HG02884 (cell line): ENCODE data around the gene TNFAIP8L2.

Source experiments
- ATAC-seq: cut with Tn5 transposase; IDR thresholded peaks from one replicate; pipeline ENCODE4 v1.9.1; 2021; ENCODE audit warnings: mild to moderate bottlenecking, moderate library complexity; ENCODE audit not compliant: unreplicated experiment

Gene TNFAIP8L2

DNA sequence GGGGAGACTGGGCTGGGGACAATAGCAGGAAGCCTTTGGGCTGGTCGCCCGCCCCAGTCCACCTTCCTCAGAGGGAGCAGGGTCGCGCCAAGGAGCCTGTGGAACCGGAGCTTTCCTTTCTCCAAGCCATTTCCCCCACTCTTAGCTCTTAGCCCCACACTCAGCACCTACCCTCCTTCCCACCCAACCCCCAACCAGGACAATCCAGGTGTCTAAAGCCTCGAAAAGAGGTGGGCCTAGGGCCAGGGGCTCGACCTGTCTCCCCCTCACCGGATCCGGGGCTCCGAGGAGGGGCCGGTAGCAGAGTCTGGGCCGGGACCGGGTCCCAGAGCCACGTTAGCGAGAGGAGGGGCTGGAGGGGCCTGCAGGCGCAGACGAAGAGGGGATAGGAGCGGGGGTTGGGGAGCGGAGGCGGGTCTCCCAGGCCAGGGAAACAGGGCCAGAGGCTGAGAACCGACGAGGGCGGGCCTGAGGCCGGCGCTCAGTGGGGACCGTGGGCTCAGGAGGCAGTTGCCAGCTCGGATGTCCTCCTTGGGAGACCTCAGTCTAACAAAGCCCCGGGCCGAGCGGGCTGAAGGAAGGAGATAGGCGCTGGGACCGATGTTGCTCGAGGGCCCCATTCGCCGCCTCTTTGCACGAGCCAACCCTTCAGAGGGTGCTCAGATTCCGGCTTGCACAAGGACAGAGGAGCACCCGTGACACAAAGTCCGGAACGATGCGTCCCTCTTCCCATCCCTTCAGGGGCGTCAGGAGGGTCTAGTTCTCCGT lies 11.0 kb upstream of the TNFAIP8L2 start:
- ATAC-seq, result no peak

DNA sequence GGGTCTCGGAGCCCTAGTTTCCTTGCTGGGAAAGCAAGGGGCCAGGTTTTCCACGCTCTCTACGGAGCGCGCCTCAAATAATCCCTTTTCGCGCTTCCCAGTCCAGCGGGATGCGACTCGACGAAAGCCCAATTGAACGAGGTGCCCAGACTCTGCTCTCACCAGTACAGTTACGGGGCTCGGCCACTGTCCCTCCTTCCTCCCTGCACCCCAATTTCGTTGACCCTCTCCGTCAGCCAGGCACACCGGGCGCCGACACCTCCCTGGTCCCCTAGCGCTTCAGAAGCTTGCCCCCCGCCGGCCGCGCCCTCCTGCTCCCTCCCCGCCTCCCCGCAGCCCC lies 10.4 kb upstream of the TNFAIP8L2 start:
- ATAC-seq, result no peak

DNA sequence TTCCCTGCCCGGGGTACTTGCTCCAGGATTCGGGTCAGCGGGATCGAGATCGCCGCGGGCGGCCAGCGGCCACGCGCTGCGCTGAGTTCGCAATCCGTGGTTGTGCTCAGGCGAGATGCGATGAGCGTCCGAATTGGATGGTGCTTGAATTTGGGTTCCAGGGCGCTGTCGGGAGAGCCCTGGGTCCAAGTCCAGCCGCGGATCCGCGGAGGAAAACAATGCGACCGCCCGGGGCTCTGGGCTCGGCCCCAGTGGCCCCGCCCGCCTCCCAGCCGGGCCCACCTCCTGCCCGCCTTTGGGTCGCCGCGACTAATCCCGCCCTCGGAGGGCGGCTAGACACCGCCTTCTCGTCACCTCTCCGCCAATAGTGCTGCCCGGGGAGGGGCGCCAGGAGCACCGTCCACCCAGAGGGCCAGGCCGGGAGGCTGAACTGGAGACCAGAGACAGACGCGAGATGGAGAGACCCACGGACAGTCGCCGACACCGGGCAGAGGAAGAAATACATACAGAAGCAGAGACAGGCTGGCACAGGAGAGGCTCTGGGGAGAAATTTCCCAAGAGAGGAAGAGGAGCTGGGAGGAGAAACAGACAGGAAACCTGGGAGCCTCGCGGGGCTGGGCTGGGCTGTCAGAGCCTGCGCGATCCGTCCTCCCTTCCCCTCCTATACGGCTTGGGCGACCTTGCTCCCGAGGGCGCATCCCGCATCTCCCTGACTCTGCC lies 9.9 kb upstream of the TNFAIP8L2 start, which contains the start of gene SEMA6C:
TSS of gene SEMA6C (minus strand) at position 220 of the 720 bp plus-strand sequence. CDS start 4,010 bp downstream, outside the sequence.
- peak; percentile 98 for ATAC-seq

DNA sequence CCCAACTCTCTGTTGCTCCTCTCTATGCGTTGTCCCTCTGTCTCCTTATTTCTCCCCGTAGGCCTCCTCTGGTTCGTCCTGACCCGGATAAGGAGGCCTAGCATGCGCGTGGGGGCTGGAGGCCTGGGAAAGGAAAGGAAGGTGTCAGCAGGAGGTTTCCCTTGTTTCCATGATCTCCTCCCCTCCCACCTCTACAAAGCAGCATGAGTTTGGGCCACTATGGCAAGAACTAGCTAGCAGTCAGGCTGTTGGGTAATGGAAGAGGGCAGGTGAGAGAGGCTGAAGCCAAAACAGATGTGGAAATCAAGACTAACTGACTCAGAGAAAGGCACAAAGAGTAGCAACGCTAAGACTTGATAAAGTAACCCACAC lies 9.3 kb upstream of the TNFAIP8L2 start:
- no peak for ATAC-seq

DNA sequence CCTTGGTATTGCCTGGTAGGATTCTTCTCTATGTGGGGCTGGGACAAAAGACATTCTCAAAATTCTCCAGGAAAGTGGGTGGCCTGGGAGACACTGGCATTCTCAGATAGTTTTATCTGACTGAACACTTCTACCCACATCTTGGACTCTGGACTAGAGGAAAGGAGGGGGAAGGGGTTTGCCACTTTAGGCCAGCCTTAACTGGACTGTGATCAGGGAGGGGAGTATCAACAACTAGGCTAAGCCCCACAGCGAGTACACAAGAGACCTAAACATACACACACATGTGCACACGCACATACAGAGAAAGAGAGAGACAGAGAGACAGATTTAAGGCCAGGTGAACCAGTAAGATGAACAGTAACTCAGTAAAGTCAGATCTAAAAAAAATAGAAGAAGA lies 8.8 kb upstream of the TNFAIP8L2 start:
- no peak for ATAC-seq

DNA sequence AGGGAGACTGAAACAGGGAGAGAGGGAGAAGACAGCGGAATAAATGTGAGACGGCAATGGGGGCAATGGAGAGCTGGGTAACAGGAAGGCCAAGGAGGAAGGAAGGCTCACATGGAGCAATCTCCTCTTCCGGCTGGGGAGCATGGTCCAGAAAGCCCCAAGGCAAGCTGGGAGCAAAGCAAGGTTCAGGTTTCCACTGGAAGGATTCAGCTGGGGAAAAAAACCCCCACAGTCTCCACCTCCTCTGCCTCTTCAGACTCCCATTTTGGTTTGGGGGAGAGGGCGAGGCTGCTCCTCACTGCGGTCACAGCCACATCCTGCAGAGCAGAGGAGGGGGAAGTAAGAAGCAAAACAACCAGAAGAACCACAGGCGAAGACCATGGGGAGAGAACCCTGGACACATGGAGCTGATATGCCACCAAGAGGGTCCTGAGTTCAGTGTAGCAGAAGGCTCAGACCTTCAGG lies 650 bp downstream of the TNFAIP8L2 start:
- peak; percentile 46 for ATAC-seq

DNA sequence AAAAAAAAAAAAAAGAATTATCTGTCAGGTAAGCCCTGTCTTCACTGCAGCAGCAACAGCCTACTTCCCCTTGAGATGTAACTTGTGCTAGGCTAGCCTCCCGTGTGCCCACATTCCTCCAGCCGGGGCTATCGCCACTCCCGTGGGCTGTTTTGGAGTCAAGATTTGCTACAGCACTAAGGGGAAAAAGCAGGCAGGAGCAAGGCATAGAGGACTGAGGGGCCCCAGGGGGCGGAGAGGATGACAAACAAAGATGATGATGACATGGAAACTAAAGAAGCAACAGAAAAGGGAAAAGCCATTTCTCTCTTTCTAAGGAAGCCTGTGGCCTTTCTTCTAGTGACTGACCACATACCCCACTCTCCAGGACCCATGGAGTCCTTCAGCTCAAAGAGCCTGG lies 1.9 kb downstream of the TNFAIP8L2 start:
- ATAC-seq, result no peak

DNA sequence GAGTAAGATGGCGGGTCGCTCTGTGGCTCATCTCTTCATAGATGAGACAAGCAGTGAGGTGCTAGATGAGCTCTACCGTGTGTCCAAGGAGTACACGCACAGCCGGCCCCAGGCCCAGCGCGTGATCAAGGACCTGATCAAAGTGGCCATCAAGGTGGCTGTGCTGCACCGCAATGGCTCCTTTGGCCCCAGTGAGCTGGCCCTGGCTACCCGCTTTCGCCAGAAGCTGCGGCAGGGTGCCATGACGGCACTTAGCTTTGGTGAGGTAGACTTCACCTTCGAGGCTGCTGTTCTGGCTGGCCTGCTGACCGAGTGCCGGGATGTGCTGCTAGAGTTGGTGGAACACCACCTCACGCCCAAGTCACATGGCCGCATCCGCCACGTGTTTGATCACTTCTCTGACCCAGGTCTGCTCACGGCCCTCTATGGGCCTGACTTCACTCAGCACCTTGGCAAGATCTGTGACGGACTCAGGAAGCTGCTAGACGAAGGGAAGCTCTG lies 2.4 kb downstream of the TNFAIP8L2 start:
- no peak for ATAC-seq

DNA sequence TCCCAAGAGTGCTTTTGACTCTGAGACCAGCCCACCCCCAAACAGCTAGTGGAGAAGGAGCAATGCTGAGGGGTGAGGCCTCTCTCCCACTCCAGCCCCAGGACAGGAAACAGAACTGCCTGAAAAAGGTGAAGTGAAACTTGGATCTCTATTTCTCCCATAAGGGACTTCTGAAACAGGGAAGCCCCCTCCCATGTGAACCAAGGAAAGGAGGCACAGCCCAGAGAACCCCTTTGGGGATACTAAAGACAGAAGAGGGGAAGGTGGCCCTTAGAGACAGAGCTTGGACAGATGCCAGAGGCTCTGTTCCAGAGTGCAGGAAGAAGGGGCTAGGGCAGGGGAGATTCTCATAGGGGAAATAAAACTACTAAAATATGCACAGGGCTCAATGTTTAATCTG lies 2.9 kb downstream of the TNFAIP8L2 start:
- no peak for ATAC-seq

DNA sequence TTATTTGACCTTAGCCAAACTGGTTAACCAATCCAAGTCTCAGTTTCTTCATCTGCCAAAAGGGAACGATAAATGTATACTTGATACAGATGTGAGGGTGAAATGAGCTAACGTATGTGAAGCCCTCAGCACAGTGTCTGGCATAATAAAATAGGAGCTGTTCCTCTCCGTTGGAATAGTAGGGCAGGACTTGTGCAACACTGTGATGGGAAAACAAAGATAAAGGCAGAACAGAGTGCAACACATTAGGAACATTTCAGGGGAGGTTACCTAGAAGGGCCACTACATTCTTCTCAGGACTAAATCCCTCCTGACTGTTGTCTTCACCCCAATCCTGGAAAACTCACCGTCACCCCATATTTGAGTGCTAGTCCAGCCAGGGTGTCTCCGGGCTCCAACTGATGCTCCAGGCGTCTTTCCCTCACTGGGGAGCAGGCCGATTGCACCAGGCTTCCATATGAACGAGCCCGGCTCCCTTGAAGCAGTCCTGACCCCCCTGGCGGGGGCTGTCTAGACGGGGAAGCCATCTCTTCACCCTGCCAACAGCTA lies 8.4 kb downstream of the TNFAIP8L2 start:
- no peak for ATAC-seq

DNA sequence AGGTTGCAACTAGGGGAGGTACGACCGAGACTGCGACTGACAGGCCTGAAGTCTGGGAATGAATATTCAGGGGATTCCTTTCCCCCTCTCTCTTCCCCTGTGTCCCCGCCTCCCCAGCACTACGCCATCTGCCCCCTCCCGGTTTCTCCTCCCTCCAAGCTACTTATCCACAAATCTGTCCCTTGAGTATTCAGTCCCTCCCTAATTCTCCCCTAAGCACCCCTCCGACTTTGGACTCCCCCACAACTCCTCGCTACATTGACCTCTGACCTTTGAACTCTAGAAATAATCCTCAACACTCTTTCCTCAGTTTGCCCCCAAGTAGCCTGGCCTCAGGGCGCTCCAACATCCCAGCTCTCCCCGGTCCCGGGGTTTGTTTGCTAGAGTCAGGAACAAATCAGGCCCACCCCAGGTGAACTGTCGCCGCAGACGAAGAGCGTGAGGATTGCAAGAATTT lies 8.9 kb downstream of the TNFAIP8L2 start:
- ATAC-seq, result no peak

DNA sequence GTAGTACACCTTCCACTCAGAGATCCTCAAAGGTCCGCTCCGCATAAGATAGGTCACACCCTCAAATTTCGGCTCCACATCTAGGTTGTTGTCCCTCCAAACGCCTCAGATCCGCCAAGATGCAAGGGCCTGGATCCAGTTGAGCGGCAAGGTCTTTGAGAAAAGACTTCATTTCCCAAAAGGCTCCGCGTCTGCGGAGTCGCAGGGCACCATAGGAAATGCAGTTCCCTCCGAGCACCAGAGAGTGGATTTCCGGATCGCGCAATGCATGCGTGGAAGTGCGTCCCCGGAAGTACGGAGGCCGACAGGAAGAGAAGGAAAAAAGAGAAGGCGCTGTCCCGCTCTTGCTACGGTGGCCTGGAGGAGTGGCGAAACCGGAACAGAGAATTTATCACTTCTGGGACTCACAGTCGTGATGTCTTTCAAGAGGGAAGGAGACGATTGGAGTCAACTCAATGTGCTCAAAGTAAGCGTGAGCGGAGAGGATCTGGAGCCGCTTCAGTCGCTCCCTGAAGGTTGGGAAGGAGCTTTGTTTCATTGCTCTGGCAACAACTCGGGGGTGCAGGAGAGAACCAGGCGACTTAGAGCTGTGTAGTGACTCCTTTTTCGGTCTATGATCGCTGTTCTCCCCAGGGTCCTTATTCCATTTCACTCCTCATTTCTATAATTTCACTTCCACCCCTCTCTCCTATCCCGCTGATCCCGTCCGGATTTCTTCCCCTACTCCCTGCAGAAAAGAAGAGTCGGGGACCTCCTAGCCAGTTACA lies 9.5 kb downstream of the TNFAIP8L2 start, which contains the start of the genes LYSMD1 and SCNM1:
TSS of gene LYSMD1 (minus strand) at position 165 of the 767 bp plus-strand sequence. CDS start 644 bp downstream, outside the sequence.
TSS of gene SCNM1 (plus strand) at position 407 of the 767 bp plus-strand sequence. CDS start at position 416, 9 bp downstream.
- peak; percentile 88 for ATAC-seq

DNA sequence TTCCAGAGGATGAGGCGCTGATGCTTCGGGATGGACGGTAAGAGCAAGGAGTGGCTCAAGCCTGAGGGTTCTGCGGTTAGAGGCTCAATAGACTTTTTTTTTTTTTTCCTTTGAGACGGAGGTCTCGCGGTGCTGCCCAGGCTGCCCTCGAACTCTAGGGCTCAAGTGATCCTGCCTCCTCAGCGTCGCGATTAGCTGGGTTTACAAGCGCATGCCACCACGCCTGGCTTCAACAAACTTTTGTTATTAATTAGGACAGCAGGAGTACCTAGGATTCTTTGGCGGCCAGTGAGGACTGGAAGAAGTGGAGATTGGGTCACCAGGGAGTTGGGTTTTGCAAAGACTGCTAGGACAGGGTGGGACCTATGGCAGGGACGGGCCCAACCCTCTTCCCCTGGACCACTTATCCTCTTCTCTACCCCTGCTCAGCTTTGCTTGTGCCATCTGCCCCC lies 10.1 kb downstream of the TNFAIP8L2 start:
- no peak for ATAC-seq

DNA sequence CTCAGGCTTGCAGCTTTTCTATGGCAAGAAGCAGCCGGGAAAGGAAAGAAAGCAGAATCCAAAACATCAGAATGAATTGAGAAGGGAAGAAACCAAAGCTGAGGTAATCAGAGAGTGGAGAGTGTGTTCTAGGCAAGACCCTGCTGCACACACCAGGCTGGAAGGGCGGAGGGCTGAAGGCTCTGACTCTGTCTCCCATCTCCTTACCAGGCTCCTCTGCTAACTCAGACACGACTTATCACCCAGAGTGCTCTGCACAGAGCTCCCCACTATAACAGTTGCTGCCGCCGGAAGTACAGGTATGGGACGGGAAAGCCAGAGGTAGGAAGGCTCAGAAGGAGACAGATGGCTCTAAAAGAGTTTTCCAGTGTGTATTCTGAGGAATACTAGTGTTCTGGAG lies 10.7 kb downstream of the TNFAIP8L2 start:
- ATAC-seq, result no peak

DNA sequence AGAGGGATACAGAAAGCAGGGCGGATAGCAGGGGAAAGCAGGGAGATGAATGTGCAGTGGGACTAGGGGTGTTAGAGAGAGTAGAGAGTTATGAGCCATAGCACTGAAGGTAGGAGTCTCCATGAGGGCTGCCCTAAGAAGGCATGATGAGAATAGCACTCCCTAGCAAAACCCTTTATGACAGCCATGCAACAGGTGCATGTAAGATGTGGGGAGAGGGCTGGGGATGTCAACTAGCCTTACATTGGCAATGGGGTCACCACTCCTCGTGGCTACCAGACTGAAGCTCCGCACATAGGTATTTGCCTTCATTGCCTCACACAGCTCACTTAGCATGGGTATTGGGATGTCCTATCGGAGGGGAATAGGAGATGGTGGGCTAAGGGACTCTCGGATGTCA lies 14.7 kb downstream of the TNFAIP8L2 start:
- no peak for ATAC-seq

DNA sequence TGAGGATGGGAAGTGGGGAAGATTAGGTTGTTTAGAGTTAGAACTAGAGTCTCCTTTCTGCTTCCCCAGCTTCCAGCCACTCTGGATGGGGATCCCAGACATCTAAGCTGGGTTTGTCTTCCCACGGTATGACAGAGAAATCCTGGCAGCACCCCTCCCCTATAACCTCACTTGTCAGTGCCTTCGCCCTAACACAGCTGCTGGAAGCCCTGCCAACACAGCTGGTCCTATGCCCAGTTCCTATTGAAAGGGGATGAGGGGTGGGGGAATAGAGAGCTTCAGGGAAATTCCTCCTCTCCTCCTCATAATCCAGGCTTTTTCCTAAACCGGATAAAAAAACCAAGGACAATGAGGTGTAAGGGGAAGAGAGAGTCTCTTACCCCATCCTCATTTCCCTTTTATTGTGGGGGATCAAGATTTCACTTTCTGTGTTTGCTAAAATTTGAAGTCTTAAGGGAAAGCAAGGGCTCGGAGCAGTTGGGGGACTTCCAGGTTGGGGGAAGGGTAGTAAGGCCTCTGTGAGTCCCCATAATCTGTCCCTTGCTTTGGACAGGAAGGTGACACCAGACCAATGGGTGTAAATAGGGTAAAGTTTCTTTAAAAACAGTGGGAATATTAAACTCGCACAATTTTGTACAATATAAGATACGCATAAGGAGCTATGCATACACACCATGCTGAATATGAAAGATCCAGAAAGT lies 18.7 kb downstream of the TNFAIP8L2 start:
- ATAC-seq, result no peak

DNA sequence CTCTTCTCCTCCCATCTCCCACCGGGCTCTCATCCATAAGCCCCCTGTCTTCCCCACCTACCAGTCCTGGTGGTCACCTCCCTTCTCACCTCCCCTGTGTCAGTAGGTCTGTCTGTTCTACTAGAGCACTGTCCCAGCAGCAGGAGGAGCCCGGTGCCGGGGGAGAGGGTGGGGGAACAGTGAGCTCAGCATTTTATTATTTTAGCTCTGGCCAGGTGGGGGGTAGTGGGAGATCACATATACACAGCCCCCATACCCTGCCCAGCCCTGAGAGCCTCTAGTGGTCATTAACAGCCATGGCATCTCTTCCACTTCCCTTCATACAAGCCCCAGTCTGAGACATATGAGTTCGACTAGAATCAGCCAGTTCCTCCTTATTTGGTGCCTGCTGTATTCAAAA lies 19.4 kb downstream of the TNFAIP8L2 start, which contains the start of gene TMOD4:
TSS of gene TMOD4 (minus strand) at position 119 of the 400 bp plus-strand sequence. CDS start 1,106 bp downstream, outside the sequence.
- ATAC-seq, result no peak

DNA sequence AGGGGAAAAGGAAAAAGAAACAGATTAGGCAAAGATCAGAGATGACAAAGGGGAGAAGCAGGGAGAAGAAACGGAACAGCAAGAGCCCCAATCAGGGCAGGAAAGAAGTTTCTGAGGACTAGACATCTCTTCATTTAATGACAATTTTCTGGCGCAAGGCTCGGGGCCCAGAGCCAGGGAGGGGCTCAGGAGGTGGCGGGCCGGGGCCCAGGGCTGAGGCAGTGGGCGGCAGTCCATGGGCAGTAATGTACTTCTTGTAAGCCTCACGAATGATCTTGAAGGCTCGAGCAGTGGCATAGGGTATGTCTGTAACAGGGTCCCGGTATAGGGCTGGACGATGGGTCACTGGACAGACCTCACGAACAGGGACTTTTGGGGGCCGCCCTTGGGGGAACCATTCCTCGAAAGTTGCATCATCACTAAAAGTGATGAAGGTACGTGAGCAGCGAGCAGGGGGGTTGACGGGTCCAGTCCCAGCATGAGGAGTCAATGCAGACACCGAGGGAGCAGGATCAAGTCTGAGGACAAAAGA lies 20.1 kb downstream of the TNFAIP8L2 start:
- no peak for ATAC-seq

DNA sequence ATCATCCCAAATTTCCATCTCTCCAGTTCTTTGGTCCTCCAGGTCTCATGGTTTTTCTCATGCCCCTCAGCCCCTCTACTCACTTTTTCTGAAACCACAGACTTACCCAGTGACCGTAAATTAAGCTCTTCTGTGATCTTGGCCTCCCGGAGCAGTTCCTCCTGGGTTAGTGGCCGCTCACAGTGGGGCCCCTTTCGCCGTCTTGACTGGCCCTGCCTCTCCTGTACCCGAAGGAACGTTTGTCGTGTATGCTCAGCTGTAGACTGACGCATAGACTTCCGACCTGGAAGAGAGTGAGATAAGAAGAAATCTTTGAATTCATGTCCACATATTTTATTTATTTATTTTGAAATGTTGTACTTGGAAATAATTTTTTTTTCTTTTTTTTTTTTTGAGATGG lies 27.8 kb downstream of the TNFAIP8L2 start:
- ATAC-seq, result no peak

DNA sequence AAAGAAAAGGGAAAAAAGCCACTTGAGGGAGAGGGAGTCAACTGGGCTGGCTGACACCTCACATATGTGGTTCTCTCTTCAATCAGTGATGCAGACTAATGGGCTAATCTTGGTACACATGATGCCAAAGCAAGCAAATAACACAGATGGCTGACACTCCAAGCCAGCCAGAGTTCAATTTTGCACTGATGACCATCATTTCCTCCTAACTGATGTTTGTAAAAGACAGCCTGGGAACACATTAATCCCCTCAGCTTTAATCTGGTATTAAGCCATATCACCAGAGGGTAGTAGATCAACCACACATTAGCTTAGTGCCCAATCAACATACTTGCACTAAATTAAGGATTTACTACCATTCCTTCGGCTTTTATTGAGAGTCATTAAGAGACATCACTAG lies 30.8 kb downstream of the TNFAIP8L2 start:
- ATAC-seq, result no peak
